ENCODE measurements around the gene PIGT.

- TF ChIP-seq GATA2 (IDR thresholded peaks at IDR 0.05; ENCODE audit: low read depth, low read length) = no peak
- TF ChIP-seq GATA3 (IDR thresholded peaks at IDR 0.05; ENCODE audit: low read depth, low read length) = no peak
Measured at GRCh38 chr20:45405571-45406259, 10.2 kb upstream of the PIGT start.
